Neural cell (in vitro differentiated cells): Measurements from ENCODE around the gene DENND1A. TPM values are rescaled to one million over a fixed set of nuclear protein-coding genes. Genes with fewer than 3 reads are reported as not detected.
"Not testable (repeated sequence)": the region's sequence is repeated elsewhere in the genome, so short reads cannot be mapped to it uniquely, and the experiment has no call there.

Source experiments
- H2AFZ ChIP-seq: fragments of 200-600, 300-800 bp; sonication (generic), shearing (Covaris generic); 2 replicates; pipeline ENCODE4 v1.6.0; 2014; ENCODE audit warnings: low read depth, mild to moderate bottlenecking, antibody characterized with exemption, low read length, moderate library complexity
- H3F3A ChIP-seq: fragments of 200-600 bp; shearing (Covaris generic); 2 replicates; pipeline ENCODE4 v1.6.1; 2016; ENCODE audit warnings: mild to moderate bottlenecking, moderate library complexity, mixed read lengths, antibody characterized with exemption, low read length; ENCODE audit not compliant: insufficient read depth, poor library complexity, severe bottlenecking
- H3K27ac ChIP-seq: fragments of 200-600, 300-800 bp; sonication (generic), shearing (Covaris generic); 2 replicates; pipeline ENCODE4 v1.5.1; 2014; ENCODE audit warnings: mild to moderate bottlenecking, low read length, moderate library complexity
- H3K27me3 ChIP-seq: fragments of 300-800, 200-600 bp; sonication (generic), shearing (Covaris generic); 2 replicates; pipeline ENCODE4 v1.6.0; 2014; ENCODE audit warnings: mild to moderate bottlenecking, low read depth, low read length, moderate library complexity; ENCODE audit not compliant: insufficient read depth
- H3K36me3 ChIP-seq: fragments of 300-800, 200-600 bp; sonication (generic), shearing (Covaris generic); 2 replicates; pipeline ENCODE4 v1.5.1; 2014; ENCODE audit warnings: mild to moderate bottlenecking, antibody characterized with exemption, low read length, moderate library complexity; ENCODE audit not compliant: insufficient read depth
- H3K4me2 ChIP-seq: fragments of 300-800, 200-600 bp; sonication (generic), shearing (Covaris generic); 2 replicates; pipeline ENCODE4 v1.6.0; 2014; ENCODE audit warnings: mild to moderate bottlenecking, low read length
- H3K4me3 ChIP-seq: fragments of 300-800, 200-600 bp; sonication (generic), shearing (Covaris generic); 2 replicates; pipeline ENCODE4 v1.5.1; 2014; ENCODE audit warnings: mild to moderate bottlenecking, low read length, moderate library complexity
- H3K79me2 ChIP-seq: fragments of 200-600 bp; shearing (Covaris generic); replicated peaks from 2 replicates; pipeline ENCODE4 v1.6.0; 2014; ENCODE audit warnings: mild to moderate bottlenecking, low read length, moderate library complexity; ENCODE audit not compliant: insufficient read depth
- H3K9ac ChIP-seq: fragments of 300-800, 200-600 bp; sonication (generic), shearing (Covaris generic); 2 replicates; pipeline ENCODE4 v1.6.1; 2016; ENCODE audit warnings: mild to moderate bottlenecking, low read length, mixed read lengths
- H3K9me2 ChIP-seq: fragments of 200-600 bp; shearing (Covaris generic); 2 replicates; pipeline ENCODE4 v1.6.1; 2016; ENCODE audit warnings: mild to moderate bottlenecking, low read length, mixed read lengths; ENCODE audit not compliant: insufficient read depth
- H3K9me3 ChIP-seq: fragments of 200-600, 300-800 bp; sonication (generic), shearing (Covaris generic); 2 replicates; pipeline ENCODE4 v1.6.1; 2016; ENCODE audit warnings: mild to moderate bottlenecking, mixed run types, low read length, moderate library complexity, mixed read lengths
- H4K20me1 ChIP-seq: fragments of 200-600 bp; shearing (Covaris generic); 2 replicates; pipeline ENCODE4 v1.6.1; 2016; ENCODE audit warnings: mild to moderate bottlenecking, mixed run types; ENCODE audit not compliant: insufficient read depth
- EP300 ChIP-seq: fragments of 450-650 bp; conservative IDR thresholded peaks from 2 replicates; pipeline ENCODE4 v1.6.1; 2014; ENCODE audit warnings: antibody characterized with exemption, mild to moderate bottlenecking, moderate library complexity; ENCODE audit not compliant: poor library complexity, severe bottlenecking
- POLR2AphosphoS5 ChIP-seq: IDR thresholded peaks from 2 replicates; pipeline ENCODE4 v1.6.1; 2012
- RAD21 ChIP-seq: fragments of 450-650 bp; conservative IDR thresholded peaks from 2 replicates; pipeline ENCODE4 v1.6.1; 2014; ENCODE audit warnings: antibody characterized with exemption, mild to moderate bottlenecking, moderate library complexity
- SMC3 ChIP-seq: fragments of 450-650 bp; conservative IDR thresholded peaks from 2 replicates; pipeline ENCODE4 v1.6.1; 2014; ENCODE audit warnings: antibody characterized with exemption, mild to moderate bottlenecking, moderate library complexity; ENCODE audit not compliant: poor library complexity
- TAF1 ChIP-seq: IDR thresholded peaks from 2 replicates; pipeline ENCODE4 v1.6.1; 2012; ENCODE audit warnings: low read depth
- polyA plus RNA-seq: library from polyadenylated mRNA; depleted of rRNA; stranded (reverse); fragments of >200 nt; gene quantifications from 2 replicates; pipeline ENCODE4 v1.2.3, GENCODE V29; 2014
- TF ChIP-seq, protein P1 (sequence below): fragments of 450-650 bp; IDR thresholded peaks from 2 replicates; pipeline ENCODE4 v1.5.1; 2014; ENCODE audit warnings: antibody characterized with exemption, mild to moderate bottlenecking, moderate library complexity; ENCODE audit not compliant: poor library complexity, severe bottlenecking
- TF ChIP-seq, protein P2 (sequence below): IDR thresholded peaks from 2 replicates; pipeline ENCODE4 v1.6.1; 2012; ENCODE audit warnings: borderline replicate concordance

Gene DENND1A
- polyA plus RNA-seq, 1 donor from 2014 or later, result 2.3 TPM

DNA sequence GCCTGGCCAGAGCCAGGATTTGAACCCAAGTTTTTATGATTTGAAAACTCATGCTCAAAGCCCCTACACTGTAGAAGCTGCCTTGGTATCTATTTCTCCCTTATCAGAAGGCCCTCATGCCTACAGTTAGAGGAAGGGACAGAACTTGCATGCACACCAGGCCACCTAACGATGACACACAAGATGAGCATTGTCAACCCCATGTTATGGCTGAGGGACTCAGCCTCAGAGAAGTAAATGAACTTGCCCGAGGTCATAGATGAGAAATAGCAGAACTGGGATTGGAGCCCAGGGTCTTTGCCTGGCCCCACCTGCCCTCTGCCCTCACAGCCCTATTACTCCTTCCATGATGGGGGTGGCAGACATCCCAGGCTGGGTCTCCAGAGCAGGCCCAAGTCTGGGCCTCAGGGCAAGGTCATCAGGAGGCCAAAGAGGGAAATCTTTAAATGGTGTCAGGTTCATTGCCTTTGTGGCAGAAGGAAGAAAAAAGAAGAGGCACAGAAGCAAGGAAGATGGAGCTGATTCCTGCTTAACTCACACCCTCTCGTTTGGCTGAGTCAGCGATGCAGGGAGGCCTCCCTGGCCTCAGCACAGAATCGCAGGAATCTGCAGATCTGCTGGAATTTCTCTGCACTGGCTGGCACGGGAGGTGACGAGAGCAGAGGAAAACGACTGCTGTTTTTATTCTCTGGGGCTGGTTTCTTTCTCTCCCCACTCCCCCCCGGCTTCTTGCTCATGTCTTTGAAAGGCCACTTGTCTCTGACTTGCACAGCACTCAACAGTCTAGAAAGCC is 594.5 kb downstream of the DENND1A start:
- H3K4me2 ChIP-seq, result no peak overlapping the region
- peak overlapping the region; percentile 34 for H2AFZ ChIP-seq
- H3K9ac ChIP-seq, result peak overlapping the region; percentile 9
- no peak overlapping the region for H3K27ac ChIP-seq
- no peaks in the 10 kb centered on the region for H3K27me3 ChIP-seq
- no peaks in the 10 kb centered on the region for H3K36me3 ChIP-seq
- H3K4me3 ChIP-seq, result no peak overlapping the region
- no peaks in the 10 kb centered on the region for H3F3A ChIP-seq
- no peaks in the 10 kb centered on the region for H3K79me2 ChIP-seq
- no peaks in the 10 kb centered on the region for H3K9me2 ChIP-seq
- H3K9me3 ChIP-seq, result no peaks in the 10 kb centered on the region
- no peaks in the 10 kb centered on the region for H4K20me1 ChIP-seq
- TF ChIP-seq, protein P1, sequence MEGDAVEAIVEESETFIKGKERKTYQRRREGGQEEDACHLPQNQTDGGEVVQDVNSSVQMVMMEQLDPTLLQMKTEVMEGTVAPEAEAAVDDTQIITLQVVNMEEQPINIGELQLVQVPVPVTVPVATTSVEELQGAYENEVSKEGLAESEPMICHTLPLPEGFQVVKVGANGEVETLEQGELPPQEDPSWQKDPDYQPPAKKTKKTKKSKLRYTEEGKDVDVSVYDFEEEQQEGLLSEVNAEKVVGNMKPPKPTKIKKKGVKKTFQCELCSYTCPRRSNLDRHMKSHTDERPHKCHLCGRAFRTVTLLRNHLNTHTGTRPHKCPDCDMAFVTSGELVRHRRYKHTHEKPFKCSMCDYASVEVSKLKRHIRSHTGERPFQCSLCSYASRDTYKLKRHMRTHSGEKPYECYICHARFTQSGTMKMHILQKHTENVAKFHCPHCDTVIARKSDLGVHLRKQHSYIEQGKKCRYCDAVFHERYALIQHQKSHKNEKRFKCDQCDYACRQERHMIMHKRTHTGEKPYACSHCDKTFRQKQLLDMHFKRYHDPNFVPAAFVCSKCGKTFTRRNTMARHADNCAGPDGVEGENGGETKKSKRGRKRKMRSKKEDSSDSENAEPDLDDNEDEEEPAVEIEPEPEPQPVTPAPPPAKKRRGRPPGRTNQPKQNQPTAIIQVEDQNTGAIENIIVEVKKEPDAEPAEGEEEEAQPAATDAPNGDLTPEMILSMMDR, result no peak
- peak; percentile 15 for TF ChIP-seq RAD21

DNA sequence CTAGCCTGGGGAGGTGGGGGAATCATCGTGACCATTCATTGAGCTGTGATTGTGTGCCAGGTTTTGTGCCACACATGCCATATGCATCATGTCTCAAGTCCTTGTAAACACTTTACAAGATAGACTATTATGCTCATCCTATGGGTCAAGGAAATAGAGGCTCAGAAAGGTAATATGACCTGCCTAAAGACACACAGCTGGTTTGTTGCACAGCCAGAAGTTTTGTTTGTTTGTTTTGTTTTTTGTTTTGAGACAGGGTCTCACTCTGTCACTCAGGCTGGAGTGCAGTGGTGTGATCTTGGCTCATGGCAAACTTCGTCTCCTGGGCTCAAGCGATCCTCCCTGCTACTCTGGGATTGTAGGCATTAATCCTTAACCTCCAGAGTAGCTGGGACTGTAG is 595.3 kb downstream of the DENND1A start:
- H3K4me2 ChIP-seq, result no peak overlapping the region
- H3K27ac ChIP-seq, result no peak overlapping the region
- H3K4me3 ChIP-seq, result no peak overlapping the region
- no peaks in the 10 kb centered on the region for H3K27me3 ChIP-seq
- H3K9me3 ChIP-seq, result no peaks in the 10 kb centered on the region
- no peaks in the 10 kb centered on the region for H3F3A ChIP-seq
- no peaks in the 10 kb centered on the region for H3K79me2 ChIP-seq
- TF ChIP-seq SMC3 (no peak), POLR2AphosphoS5 (no peak), EP300 (no peak), RAD21 (no peak), TAF1 (no peak)
- TF ChIP-seq, protein P2, sequence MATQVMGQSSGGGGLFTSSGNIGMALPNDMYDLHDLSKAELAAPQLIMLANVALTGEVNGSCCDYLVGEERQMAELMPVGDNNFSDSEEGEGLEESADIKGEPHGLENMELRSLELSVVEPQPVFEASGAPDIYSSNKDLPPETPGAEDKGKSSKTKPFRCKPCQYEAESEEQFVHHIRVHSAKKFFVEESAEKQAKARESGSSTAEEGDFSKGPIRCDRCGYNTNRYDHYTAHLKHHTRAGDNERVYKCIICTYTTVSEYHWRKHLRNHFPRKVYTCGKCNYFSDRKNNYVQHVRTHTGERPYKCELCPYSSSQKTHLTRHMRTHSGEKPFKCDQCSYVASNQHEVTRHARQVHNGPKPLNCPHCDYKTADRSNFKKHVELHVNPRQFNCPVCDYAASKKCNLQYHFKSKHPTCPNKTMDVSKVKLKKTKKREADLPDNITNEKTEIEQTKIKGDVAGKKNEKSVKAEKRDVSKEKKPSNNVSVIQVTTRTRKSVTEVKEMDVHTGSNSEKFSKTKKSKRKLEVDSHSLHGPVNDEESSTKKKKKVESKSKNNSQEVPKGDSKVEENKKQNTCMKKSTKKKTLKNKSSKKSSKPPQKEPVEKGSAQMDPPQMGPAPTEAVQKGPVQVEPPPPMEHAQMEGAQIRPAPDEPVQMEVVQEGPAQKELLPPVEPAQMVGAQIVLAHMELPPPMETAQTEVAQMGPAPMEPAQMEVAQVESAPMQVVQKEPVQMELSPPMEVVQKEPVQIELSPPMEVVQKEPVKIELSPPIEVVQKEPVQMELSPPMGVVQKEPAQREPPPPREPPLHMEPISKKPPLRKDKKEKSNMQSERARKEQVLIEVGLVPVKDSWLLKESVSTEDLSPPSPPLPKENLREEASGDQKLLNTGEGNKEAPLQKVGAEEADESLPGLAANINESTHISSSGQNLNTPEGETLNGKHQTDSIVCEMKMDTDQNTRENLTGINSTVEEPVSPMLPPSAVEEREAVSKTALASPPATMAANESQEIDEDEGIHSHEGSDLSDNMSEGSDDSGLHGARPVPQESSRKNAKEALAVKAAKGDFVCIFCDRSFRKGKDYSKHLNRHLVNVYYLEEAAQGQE, result no peak
- H3K9me2 ChIP-seq, result no peaks in the 10 kb centered on the region
- no peak overlapping the region for H2AFZ ChIP-seq
- H3K9ac ChIP-seq, result no peak overlapping the region
- no peaks in the 10 kb centered on the region for H3K36me3 ChIP-seq
- no peaks in the 10 kb centered on the region for H4K20me1 ChIP-seq

DNA sequence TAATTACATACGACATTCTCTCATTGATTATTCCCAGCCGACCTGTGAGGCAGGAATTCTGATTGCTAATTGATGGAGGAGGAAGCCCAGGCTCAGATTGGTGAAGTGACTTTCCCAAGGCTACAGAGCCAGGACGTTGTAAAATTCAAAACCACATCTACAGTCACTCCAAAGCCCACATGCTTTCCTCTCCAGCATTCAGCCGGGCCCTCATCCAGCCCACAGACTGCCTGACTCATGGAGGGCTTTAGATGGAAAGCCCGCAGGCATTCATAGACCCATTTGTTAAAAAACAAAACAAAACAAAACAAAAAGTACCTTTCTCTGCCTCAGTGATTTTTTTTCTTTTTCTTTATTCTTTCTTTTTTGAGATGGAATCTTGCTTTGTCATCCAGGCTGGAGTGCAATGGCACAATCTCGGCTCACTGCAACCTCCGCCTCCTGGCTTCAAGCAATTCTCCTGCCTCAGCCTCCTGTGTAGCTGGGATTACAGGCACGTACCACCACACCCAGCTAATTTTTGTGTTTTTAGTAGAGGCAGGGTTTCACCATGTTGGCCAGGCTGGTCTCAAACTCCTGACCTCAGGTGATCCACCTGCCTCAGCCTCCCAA is 596.8 kb downstream of the DENND1A start:
- H2AFZ ChIP-seq, H4K20me1 ChIP-seq, H3K9me3 ChIP-seq, H3K79me2 ChIP-seq, H3K27me3 ChIP-seq, H3K27ac ChIP-seq, H3F3A ChIP-seq, H3K9ac ChIP-seq, H3K4me3 ChIP-seq, H3K4me2 ChIP-seq, H3K36me3 ChIP-seq, H3K9me2 ChIP-seq: not testable (repeated sequence)
